CD1c-positive myeloid dendritic cell (primary cell): ENCODE data around the gene PANK4.

ENCODE experiments used
- DNase-seq: peaks from one replicate; pipeline ENCODE4 v3.0.0-alpha.2; 2016; ENCODE audit errors: extremely low spot score

Gene PANK4

GRCh38 chr1:2544875-2545640, 18.7 kb upstream of the PANK4 start:
- DNase-seq, result no peak

GRCh38 chr1:2544093-2544874, 17.9 kb upstream of the PANK4 start:
- DNase-seq, result no peak

GRCh38 chr1:2543543-2544092, 17.2 kb upstream of the PANK4 start:
- DNase-seq, result no peak

- DNase-seq, result no peak
Measured at GRCh38 chr1:2542246-2542915, 16.0 kb upstream of the PANK4 start.

- no peak for DNase-seq
Measured at GRCh38 chr1:2541619-2542245, 15.3 kb upstream of the PANK4 start.

- no peak for DNase-seq
Measured at GRCh38 chr1:2540816-2541492, 14.6 kb upstream of the PANK4 start.

- DNase-seq, result no peak
Measured at GRCh38 chr1:2539312-2539907, 13.0 kb upstream of the PANK4 start.

GRCh38 chr1:2538872-2539271, 12.5 kb upstream of the PANK4 start:
- no peak for DNase-seq

GRCh38 chr1:2538376-2538775, 12.0 kb upstream of the PANK4 start:
- DNase-seq, result no peak

- DNase-seq, result no peak
Measured at GRCh38 chr1:2537784-2538115, 11.4 kb upstream of the PANK4 start.

- DNase-seq, result no peak
Measured at GRCh38 chr1:2535981-2536380, 9.6 kb upstream of the PANK4 start.

- DNase-seq, result no peak
Measured at GRCh38 chr1:2535455-2535854, 9.1 kb upstream of the PANK4 start.

- no peak for DNase-seq
Measured at GRCh38 chr1:2534687-2535441, 8.5 kb upstream of the PANK4 start.

- DNase-seq, result no peak
Measured at GRCh38 chr1:2534315-2534686, 7.9 kb upstream of the PANK4 start.

- no peak for DNase-seq
Measured at GRCh38 chr1:2533365-2533764, 7.0 kb upstream of the PANK4 start.

GRCh38 chr1:2532485-2533160, 6.2 kb upstream of the PANK4 start:
- no peak for DNase-seq

GRCh38 chr1:2530513-2531361, 4.3 kb upstream of the PANK4 start:
- no peak for DNase-seq

GRCh38 chr1:2529784-2530512, 3.6 kb upstream of the PANK4 start, which contains the start of gene HES5:
HES5 (minus strand) TSS chr1:2530263; CDS start chr1:2530164, 99 bp downstream.
- DNase-seq, result no peak
